HL-60/S4 treated with phorbol 12-myristate 13-acetate at 8.2 ng/mL for 4 days and 3 days (cell line): Measurements from ENCODE around the gene NRAS.

Source experiments
- in situ Hi-C: fragments of 300-500 bp; cut with MboI; formaldehyde crosslinking; loops from 2 replicates; pipeline ENCODE4 v1.15.0; 2022; ENCODE audit warnings: low sequenced_read_pairs

The NRAS gene

GRCh38 chr1:114729782-114730181 lies 13.2 kb upstream of the NRAS start:
- in situ Hi-C loops, result no loop called here

GRCh38 chr1:114728553-114728952 lies 12.0 kb upstream of the NRAS start:
- in situ Hi-C loops, result no loop called here

- in situ Hi-C loops, result no loop called here
These were observed 8.7 kb upstream of the NRAS start for GRCh38 chr1:114725230-114725629.

- in situ Hi-C loops, result no loop called here
These were observed 7.3 kb upstream of the NRAS start for GRCh38 chr1:114723915-114724314.

GRCh38 chr1:114723457-114723856 lies 6.9 kb upstream of the NRAS start:
- in situ Hi-C loops, result no loop called here

GRCh38 chr1:114720492-114720891 lies 3.9 kb upstream of the NRAS start:
- in situ Hi-C loops, result no loop called here

GRCh38 chr1:114719424-114719787 lies 2.8 kb upstream of the NRAS start:
- in situ Hi-C loops, result no loop called here

- in situ Hi-C loops, result no loop called here
These were observed 2.3 kb upstream of the NRAS start for GRCh38 chr1:114718661-114719423.

- in situ Hi-C loops, result no loop called here
These were observed 643 bp downstream of the NRAS start for GRCh38 chr1:114715952-114716303.

GRCh38 chr1:114712977-114713376 lies 3.6 kb downstream of the NRAS start:
- in situ Hi-C loops, result no loop called here

GRCh38 chr1:114710360-114710759 lies 6.2 kb downstream of the NRAS start:
- in situ Hi-C loops, result no loop called here

- in situ Hi-C loops, result no loop called here
These were observed 9.0 kb downstream of the NRAS start for GRCh38 chr1:114707604-114708003.

GRCh38 chr1:114703242-114703641 lies 13.3 kb downstream of the NRAS start:
- in situ Hi-C loops, result no loop called here

GRCh38 chr1:114702737-114703136 lies 13.8 kb downstream of the NRAS start:
- in situ Hi-C loops, result no loop called here

- in situ Hi-C loops, result no loop called here
These were observed 14.6 kb downstream of the NRAS start for GRCh38 chr1:114701931-114702330.

- in situ Hi-C loops, result no loop called here
These were observed 16.5 kb downstream of the NRAS start for GRCh38 chr1:114700036-114700600.

GRCh38 chr1:114696810-114697209 lies 19.8 kb downstream of the NRAS start:
- in situ Hi-C loops, result no loop called here

GRCh38 chr1:114695430-114696058 lies 21.0 kb downstream of the NRAS start, which contains the start of gene AMPD1:
Gene AMPD1 (minus strand): TSS chr1:114695546. CDS start chr1:114695471, 75 bp downstream.
- in situ Hi-C loops, result no loop called here

GRCh38 chr1:114694540-114695310 lies 21.8 kb downstream of the NRAS start:
- in situ Hi-C loops, result no loop called here

- in situ Hi-C loops, result no loop called here
These were observed 23.6 kb downstream of the NRAS start for GRCh38 chr1:114692947-114693346.

- in situ Hi-C loops, result no loop called here
These were observed 25.5 kb downstream of the NRAS start for GRCh38 chr1:114691061-114691460.

GRCh38 chr1:114690148-114690547 lies 26.4 kb downstream of the NRAS start:
- in situ Hi-C loops, result no loop called here
